ENCODE results near the gene SPOCK1.

DNA sequence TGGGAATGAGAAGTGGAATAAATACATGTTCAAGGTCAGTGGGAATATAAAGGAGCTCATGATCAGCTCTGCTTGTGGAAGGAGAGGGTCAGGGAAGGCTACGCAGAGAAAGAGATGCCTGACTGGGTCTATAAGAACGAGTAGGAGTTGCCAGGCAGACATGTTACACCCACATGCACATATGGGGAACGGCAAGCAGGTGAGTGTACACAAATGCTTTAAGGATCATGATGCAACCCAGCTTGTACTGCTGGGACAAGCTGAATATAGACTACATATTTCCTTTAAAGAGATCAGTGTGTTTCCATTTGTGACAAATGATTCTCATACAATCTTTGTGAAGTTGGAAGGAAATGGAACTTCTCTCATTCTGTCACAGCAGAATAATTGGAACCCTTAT, 141.7 kb downstream of the SPOCK1 start:
- TF ChIP-seq GATA2 (IDR thresholded peaks at IDR 0.05; ENCODE audit: low read depth, low read length) (no peak), GATA3 (IDR thresholded peaks at IDR 0.05; ENCODE audit: low read depth, low read length) (no peak)

All from SH-SY5Y (cell line).